Coronary artery (tissue), 2 donors: ENCODE data around the gene F3.

Experiments used
- DNase-seq: peaks from one replicate; pipeline ENCODE4 v3.0.0-alpha.2; 2017; ENCODE audit warnings: low spot score
- H3K27ac ChIP-seq, 2 donors: fragments of 200-600 bp; sonication (generic); one replicate each; pipeline ENCODE4 v1.5.1; 2016 to 2019
- H3K4me3 ChIP-seq: fragments of 200-600 bp; sonication (generic); 2 replicates; pipeline ENCODE4 v1.5.1; 2016; ENCODE audit warnings: mild to moderate bottlenecking, moderate library complexity
- CTCF ChIP-seq: fragments of 200-600 bp; sonication (generic); IDR thresholded peaks from one replicate; pipeline ENCODE4 v1.5.1; 2019; ENCODE audit warnings: antibody characterized with exemption

F3 gene

GRCh38 chr1:94550800-94551241 is 9.3 kb upstream of the F3 start:
- TF ChIP-seq CTCF: no peak
- Histone ChIP-seq H3K4me3 (no peak overlapping the region), H3K27ac (no peak overlapping the region)
- no peak for DNase-seq

DNA sequence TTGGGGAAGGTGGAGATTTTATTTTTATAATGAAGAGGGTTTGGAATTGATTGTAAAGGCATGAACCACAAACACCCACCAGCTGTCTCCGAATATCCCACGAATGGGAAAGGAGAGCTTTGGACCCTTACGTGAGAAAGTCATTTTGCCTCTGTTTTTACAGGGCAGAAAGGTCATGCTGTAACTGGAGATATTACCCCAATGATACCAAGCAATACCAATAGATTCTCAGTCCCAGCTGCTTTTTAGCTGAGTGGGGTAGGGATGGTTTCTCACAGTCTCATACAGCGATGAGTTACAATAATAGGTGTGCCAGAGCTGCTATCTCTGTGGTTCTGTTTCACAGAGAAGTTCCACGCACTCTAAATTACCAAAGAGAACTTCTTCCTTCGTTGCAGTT is 8.8 kb upstream of the F3 start:
- Histone ChIP-seq H3K27ac (no peak overlapping the region), H3K4me3 (no peak overlapping the region)
- no peak for TF ChIP-seq CTCF
- no peak for DNase-seq

GRCh38 chr1:94549706-94550105 is 8.1 kb upstream of the F3 start:
- Histone ChIP-seq H3K4me3 (no peak overlapping the region), H3K27ac (no peak overlapping the region)
- TF ChIP-seq CTCF: no peak
- no peak for DNase-seq

DNA sequence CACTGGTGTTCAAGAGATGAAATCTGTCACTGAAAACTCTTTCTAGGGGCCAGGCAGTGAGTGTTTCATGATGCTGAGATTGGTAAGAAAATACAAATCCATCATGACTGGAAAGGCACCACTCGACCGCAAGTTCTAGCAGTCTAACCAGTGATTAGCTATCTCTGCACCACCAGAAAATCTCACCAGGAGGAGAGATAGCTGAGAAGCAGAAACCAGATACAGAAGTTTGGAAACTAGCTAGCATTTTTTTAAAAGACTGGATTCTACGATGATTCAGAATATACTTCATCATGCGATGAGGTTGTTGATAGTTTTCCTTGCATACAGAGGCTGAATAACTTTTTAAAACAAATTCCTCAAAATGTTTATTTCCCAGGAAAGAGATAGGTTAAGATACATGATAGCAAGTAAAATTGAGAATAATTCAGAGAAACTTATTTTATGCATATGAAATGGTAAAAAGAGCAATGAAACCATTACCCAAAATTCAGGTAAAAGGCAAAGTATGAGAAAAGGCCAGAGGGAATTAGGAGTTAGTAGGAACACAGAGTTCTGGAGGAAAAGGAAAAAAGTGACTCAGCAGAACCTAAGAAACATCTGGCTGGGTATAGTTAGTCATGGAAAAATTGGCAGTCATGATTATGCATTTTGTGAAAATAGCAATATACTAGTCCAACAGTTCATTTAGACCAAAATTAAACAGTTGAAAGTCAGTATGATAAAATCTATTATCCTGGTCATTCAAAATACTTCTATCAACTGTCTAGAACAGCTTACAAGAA is 3.3 kb upstream of the F3 start:
- no peak overlapping the region for H3K4me3 ChIP-seq
- TF ChIP-seq CTCF: no peak
- DNase-seq: no peak
- H3K27ac ChIP-seq: peak overlapping the region; percentile 45 to 50

DNA sequence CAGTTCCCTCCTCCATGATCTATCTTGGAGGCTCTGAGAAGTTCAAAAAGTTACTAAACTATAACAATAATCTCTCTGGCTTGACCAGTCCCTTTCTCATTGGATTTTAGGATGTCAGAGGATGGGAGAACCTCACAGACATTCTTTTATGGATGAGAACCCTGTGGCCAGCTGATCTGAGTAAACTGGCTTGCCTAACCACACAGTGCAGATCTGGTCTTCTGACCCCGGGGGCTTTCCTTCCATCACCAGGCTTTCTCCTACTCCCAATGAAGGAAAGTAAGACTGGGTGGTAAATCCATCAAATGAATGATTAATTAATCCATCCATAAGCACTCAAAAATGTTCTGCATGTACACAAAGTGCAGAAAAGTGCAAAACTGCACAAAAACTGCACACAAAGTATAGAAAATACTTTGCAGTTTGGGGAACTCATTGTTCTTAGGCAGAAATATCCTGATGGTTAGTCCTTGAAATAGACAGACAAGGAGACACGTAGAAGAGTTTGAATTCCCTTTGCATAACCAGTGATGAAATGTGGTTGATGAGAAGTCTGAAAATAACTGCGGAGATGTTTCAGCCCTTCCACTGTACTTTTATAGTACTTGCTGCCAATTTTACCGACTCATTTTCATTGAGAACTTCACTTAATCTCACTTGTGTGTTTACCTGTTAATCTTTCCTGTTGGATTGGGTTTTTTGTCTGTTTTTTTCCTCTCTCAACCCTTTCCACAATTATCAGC is 2.5 kb upstream of the F3 start:
- DNase-seq: no peak
- TF ChIP-seq CTCF: no peak
- H3K27ac ChIP-seq: peak overlapping the region; percentile 45 to 50
- H3K4me3 ChIP-seq: no peak overlapping the region

DNA sequence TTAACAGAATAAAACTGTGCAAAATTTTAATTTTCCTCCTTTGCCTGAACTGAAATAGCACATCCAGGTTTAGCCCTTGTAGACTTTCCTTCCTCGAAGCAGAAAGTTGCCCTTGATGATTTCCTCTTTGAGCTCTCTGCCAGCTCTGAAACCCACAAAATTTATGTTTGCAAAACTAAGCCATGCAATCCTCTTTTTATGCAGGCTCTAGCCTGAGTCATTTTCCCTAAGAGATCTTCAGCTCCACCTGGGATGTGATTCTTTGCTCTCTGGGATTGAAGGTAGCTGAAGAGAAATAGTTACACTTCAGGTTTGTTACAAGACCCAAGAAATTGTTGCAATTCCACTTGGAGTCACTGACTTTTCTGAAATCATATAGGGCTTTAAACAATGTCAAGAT is 1.4 kb upstream of the F3 start:
- H3K4me3 ChIP-seq: peak overlapping the region; percentile 92
- no peak for TF ChIP-seq CTCF
- H3K27ac ChIP-seq: peak overlapping the region in 1 of 2 donors; percentile 86
- no peak for DNase-seq
